Skeletal muscle tissue (tissue), 4 donors: ENCODE data around the gene PBX1. TPM values are rescaled to one million over a fixed set of nuclear protein-coding genes. Genes with fewer than 3 reads are reported as not detected.
A peak's percentile ranks its signal among the peaks of the same experiment; 100 is the strongest.

Experiments used
- H3K27ac ChIP-seq: one replicate; pipeline ENCODE4 v1.7.0; 2013; ENCODE audit warnings: mild to moderate bottlenecking, low read depth, low read length, inconsistent platforms
- H3K27me3 ChIP-seq, 3 donors: one replicate each; pipeline ENCODE4 v1.7.0; 2013; ENCODE audit warnings: low read length in 3 of 3; ENCODE audit not compliant: control insufficient read depth in 3 of 3, insufficient read depth in 3 of 3
- H3K36me3 ChIP-seq, 3 donors: one replicate each; pipeline ENCODE4 v1.7.0; 2013; ENCODE audit warnings: low read length in 3 of 3; ENCODE audit not compliant: control insufficient read depth in 3 of 3, insufficient read depth in 3 of 3
- H3K4me1 ChIP-seq, 3 donors: one replicate each; pipeline ENCODE4 v1.7.0; 2013; ENCODE audit warnings: low read length in 3 of 3, mild to moderate bottlenecking in 3 of 3; ENCODE audit not compliant: control insufficient read depth in 3 of 3, insufficient read depth in 3 of 3
- H3K4me3 ChIP-seq, 3 donors: one replicate each; pipeline ENCODE4 v1.7.0; 2013; ENCODE audit warnings: low read length in 3 of 3
- H3K9ac ChIP-seq, 3 donors: one replicate each; pipeline ENCODE4 v1.7.0; 2013; ENCODE audit warnings: low read length in 3 of 3, mild to moderate bottlenecking in 3 of 3, moderate library complexity in 2 of 3, low read depth in 1 of 3
- H3K9me3 ChIP-seq, 3 donors: one replicate each; pipeline ENCODE4 v1.7.0; 2013; ENCODE audit warnings: low read length in 3 of 3; ENCODE audit not compliant: control insufficient read depth in 3 of 3
- total RNA-seq: library from RNA; depleted of rRNA; stranded (reverse); fragments of >200 nt; gene quantifications from one replicate; pipeline ENCODE4 v1.2.3, GENCODE V29; 2014
- donor health status: Osteomylitis.

The PBX1 gene
- total RNA-seq, result 53.2 TPM

DNA sequence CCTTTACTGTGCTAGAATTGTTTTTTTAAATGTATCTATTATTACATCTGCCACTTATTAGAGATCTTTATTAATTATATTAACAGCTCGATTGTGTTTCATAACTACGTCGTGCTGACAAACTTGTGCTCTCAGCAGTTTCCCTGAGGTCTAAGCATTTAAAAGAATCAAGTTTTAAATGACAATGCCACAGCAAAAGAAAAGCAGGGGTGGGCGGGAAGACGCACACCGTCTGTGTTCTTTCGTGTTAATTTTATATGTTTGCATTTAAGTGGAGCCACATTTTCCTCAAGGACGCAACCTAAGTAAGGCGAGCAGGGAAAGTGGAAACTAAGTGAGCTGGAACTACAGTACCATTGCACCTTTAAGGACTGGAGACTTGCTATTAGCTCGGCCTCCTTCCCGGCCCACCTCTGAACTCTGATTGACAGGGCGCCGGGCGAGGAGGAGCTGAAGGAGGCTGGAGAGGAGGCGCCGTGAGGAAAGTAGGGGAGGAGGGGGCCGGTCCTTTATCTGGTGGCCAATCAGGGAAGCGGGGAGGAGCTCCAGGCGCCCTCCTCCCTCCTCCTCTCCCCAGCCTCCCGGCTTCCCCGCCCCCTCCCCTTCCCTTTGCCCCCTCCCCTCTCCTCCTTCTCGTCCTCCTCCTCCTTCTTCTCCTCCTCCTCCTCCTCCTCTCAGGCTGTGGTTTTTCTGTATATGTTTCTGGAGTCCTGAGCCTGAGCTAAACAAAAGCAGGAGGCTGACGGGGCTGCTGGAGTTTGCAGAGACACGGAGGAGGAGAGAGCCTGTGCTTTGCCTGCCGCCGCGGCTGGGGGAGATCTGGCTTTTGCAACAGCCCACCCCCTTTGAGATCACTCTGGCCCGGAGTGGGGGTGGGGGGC lies at the start of gene PBX1:
PBX1 (plus strand) TSS at position 724 of the 881 bp plus-strand sequence.
- peak within 1 kb of the TSS; percentile 78 to 95 (median 79) for H3K4me3 ChIP-seq
- peak within 1 kb of the TSS; percentile 80 to 86 (median 85) for H3K9ac ChIP-seq
- peak within 1 kb of the TSS; percentile 78 for H3K27ac ChIP-seq
- peaks cover 0 to 14% (median 0%) of the 10 kb centered on the region in 3 donors for H3K4me1 ChIP-seq
- no peaks in the 10 kb centered on the region for H3K36me3 ChIP-seq
- H3K9me3 ChIP-seq, result no peaks in the 10 kb centered on the region
- H3K27me3 ChIP-seq, result no peaks in the 10 kb centered on the region

DNA sequence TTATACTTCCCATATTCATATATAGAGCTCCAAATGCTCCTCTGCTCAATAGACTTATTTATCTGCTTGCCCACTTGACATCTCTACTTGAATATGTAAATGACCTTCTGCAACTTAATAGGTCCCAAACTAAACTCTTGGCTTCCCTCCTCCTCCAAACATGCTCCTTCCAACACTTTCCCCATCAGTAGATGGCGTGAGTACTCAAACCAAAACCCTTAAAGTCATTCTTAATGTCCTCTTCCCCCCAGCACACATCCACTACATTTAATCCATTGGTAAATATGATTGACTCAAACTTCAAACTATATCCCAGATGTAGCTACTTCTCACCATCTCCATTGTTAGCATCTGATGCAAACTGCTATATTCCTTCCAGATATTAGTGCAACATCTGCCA lies 48.5 kb upstream of the PBX1 start:
- Histone ChIP-seq H3K4me3 (no peak overlapping the region), H3K36me3 (no peaks in the 10 kb centered on the region), H3K9ac (no peak overlapping the region), H3K27ac (no peak overlapping the region), H3K27me3 (no peaks in the 10 kb centered on the region), H3K4me1 (peaks cover 4 to 9% (median 8%) of the 10 kb centered on the region in 3 donors), H3K9me3 (no peaks in the 10 kb centered on the region)

DNA sequence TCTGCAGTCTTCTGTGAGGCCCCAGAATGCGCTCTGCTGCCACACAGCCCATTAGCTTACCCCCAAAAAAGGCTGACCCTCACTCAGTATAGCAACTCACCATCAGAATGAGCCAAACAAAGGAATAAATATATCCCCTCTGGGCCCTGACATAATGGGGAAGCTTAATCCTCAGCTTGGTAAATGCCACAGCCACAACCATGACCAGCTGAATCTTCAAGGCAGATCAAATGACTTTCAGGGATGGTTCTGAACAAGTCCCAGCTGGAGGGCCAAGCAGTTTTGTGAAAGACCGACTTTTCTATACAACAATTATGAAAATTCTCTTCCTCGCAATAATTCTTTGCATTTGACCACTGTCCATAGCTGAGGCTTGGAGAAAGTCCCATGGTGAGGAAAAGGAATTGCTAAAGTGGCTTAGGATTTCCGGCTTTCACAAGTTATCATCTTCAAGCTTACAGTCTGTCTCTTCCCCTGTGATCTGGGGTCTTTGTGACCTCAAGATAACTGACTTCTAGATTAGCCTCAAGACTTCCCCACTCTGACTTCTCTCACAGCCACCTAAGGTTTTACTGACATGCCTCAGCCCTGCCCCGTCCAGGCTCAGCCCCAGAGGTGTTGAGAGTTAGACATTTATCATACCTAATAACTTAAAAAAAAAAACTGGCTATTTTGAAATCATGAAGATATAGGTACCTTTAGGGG lies 47.8 kb upstream of the PBX1 start:
- Histone ChIP-seq H3K4me3 (no peak overlapping the region), H3K36me3 (no peaks in the 10 kb centered on the region), H3K4me1 (peaks cover 11 to 15% (median 11%) of the 10 kb centered on the region in 3 donors), H3K9ac (no peak overlapping the region), H3K27me3 (no peaks in the 10 kb centered on the region), H3K9me3 (no peaks in the 10 kb centered on the region), H3K27ac (no peak overlapping the region)

DNA sequence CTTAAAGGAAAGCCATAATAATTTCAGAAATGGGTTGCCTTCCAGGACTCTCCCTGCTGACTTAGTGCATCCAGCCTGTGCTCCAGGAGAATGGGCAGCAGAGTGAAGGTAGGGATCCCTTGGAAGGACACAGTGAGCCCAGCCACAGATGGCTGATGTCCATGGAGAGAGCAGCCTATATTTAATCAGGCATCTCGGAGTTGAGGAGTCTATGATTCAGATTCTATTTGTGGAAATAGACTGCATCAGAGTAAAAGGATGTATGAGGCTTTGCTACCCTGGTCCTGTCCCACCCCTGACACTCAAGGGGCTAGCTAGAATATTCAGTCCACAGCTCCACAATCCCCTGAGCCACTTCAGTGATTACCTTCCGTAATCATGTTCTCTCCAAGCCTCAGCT lies 43.8 kb upstream of the PBX1 start:
- Histone ChIP-seq H3K4me3 (no peak overlapping the region), H3K4me1 (peaks cover 11 to 19% (median 14%) of the 10 kb centered on the region in 3 donors), H3K9me3 (no peaks in the 10 kb centered on the region), H3K27me3 (no peaks in the 10 kb centered on the region), H3K27ac (peak overlapping the region; percentile 70), H3K9ac (peak overlapping the region in 1 of 3 donors; percentile 3), H3K36me3 (no peaks in the 10 kb centered on the region)

DNA sequence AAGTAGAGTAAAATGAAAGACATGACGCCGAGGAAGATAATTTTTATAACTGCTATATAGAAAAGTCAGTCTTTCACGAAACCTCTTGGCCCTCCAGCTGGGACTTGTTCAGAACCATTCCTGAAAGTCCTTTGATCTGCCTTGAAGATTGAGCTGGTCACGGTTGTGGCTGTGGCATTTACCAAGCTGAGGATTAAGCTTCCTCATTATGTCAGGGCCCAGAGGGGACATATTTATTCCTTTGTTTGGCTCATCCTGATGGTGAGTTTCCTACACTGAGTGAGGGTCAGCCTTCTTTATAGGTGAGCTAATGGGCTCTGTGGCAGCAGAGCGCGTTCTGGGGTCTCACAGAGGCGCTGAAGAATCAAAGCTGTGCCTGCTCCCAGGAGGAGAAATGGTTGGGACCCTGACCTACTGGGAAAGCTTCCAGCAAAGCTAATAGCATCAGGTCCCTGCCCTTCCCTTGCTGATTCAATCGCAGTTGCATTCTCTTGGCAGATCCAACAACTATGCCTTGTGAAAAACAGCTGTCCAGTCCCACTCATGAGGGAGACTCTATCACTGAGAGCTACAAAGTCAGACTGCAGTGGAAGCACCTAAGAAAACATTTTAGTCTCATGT lies 43.2 kb upstream of the PBX1 start:
- H3K27ac ChIP-seq, result peak overlapping the region; percentile 70
- H3K36me3 ChIP-seq, result no peaks in the 10 kb centered on the region
- H3K9me3 ChIP-seq, result no peaks in the 10 kb centered on the region
- no peaks in the 10 kb centered on the region for H3K27me3 ChIP-seq
- H3K9ac ChIP-seq, result peak overlapping the region in 1 of 3 donors; percentile 3
- peaks cover 11 to 19% (median 14%) of the 10 kb centered on the region in 3 donors for H3K4me1 ChIP-seq
- no peak overlapping the region for H3K4me3 ChIP-seq

DNA sequence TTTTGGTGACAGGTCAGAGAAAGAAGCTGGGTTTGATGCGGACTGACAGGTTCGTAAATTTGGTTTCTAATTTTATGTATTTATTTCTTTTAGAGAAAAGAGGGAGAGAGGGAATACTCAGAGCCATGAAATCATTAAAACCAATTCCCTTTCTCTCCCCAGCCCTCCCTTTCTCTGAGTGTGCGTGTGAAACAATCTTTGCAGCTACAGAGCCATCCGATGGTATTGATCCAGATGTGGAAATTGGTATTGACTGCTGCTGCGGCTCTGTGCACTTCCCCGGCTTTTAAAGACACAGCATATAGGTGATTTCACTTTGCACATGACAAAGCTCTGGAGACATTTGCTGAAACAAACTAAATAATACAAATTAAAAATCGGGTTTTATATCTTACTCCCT lies 42.4 kb upstream of the PBX1 start:
- H3K4me1 ChIP-seq, result peaks cover 11 to 19% (median 14%) of the 10 kb centered on the region in 3 donors
- no peaks in the 10 kb centered on the region for H3K36me3 ChIP-seq
- H3K9me3 ChIP-seq, result no peaks in the 10 kb centered on the region
- H3K27me3 ChIP-seq, result no peaks in the 10 kb centered on the region
- no peak overlapping the region for H3K4me3 ChIP-seq
- H3K9ac ChIP-seq, result no peak overlapping the region
- H3K27ac ChIP-seq, result no peak overlapping the region

DNA sequence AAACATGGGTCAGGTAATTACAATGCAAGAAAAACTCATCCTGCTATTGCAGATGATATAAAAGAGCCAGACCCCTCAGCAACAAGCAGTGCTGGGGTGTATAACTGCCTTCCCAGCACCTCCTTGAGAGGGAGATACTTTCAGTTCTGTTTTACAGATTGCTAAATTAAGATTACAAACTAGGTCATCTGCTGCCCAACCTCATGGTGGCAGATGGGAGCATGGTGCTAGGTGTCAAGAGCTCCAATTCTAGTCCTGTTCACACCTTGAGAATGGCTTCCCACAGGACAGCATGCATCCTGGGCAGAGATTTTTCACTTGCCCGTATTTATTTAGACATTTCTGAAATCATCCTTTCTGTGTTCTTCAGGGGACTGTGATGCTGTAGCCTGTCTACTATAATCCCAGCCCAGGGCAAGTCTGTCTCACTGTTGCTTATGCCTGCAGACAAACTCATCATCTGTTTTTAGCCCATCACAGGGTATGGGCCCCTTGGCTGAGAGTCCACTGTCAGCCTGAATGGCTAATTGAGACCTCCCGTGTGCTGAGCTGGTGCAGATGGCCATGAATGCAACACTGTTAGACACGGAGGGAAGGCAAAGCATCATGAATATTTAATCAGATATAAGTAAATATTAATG lies 40.2 kb upstream of the PBX1 start:
- Histone ChIP-seq H3K9me3 (no peaks in the 10 kb centered on the region), H3K4me1 (peaks cover 11 to 19% (median 14%) of the 10 kb centered on the region in 3 donors), H3K4me3 (no peak overlapping the region), H3K9ac (no peak overlapping the region), H3K36me3 (no peaks in the 10 kb centered on the region), H3K27me3 (no peaks in the 10 kb centered on the region), H3K27ac (no peak overlapping the region)

DNA sequence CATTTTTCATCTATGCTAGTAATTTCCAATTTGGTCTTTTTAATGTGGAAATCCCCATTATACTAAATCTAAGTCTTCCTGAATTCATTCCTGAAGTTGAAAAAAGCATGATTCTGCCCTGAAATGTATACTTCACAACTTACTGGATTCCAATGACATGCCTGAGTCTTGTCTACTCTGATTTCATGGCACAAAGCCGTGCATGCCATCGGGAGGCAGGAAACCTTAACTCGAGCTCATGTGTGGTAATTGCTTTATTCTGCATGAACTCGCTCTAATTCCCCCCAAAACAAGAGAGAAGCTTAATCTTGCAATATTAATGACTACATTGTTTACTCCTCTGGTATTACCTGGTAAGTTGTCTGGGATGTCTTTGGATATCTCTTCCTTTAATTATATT lies 39.6 kb upstream of the PBX1 start:
- no peak overlapping the region for H3K9ac ChIP-seq
- no peaks in the 10 kb centered on the region for H3K36me3 ChIP-seq
- peaks cover 11 to 19% (median 14%) of the 10 kb centered on the region in 3 donors for H3K4me1 ChIP-seq
- H3K4me3 ChIP-seq, result no peak overlapping the region
- H3K9me3 ChIP-seq, result no peaks in the 10 kb centered on the region
- no peak overlapping the region for H3K27ac ChIP-seq
- no peaks in the 10 kb centered on the region for H3K27me3 ChIP-seq

DNA sequence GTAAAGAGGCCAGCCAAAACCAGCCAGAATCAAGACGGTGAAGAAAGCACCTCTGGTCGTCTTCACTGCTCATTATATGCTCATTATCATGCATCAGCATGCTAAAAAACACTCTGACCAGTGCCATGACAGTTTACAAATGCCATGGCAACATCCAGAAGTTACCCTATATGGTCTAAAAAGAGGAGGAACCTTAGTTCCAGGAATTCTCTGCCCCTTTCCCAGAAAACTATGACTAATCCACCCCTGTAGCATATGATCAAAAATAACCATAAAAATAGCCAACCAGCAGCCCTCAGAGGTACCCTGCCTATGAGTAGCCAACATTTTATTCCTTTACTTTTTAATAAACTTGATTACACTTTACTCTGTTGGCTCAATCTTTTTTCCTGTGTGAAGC lies 34.2 kb upstream of the PBX1 start:
- Histone ChIP-seq H3K4me1 (no peaks in the 10 kb centered on the region), H3K4me3 (no peak overlapping the region), H3K27me3 (no peaks in the 10 kb centered on the region), H3K36me3 (no peaks in the 10 kb centered on the region), H3K9me3 (peaks cover 0 to 7% (median 0%) of the 10 kb centered on the region in 3 donors), H3K9ac (no peak overlapping the region), H3K27ac (no peak overlapping the region)
